ENCODE measurements around the gene TGFA.

Gene TGFA

DNA sequence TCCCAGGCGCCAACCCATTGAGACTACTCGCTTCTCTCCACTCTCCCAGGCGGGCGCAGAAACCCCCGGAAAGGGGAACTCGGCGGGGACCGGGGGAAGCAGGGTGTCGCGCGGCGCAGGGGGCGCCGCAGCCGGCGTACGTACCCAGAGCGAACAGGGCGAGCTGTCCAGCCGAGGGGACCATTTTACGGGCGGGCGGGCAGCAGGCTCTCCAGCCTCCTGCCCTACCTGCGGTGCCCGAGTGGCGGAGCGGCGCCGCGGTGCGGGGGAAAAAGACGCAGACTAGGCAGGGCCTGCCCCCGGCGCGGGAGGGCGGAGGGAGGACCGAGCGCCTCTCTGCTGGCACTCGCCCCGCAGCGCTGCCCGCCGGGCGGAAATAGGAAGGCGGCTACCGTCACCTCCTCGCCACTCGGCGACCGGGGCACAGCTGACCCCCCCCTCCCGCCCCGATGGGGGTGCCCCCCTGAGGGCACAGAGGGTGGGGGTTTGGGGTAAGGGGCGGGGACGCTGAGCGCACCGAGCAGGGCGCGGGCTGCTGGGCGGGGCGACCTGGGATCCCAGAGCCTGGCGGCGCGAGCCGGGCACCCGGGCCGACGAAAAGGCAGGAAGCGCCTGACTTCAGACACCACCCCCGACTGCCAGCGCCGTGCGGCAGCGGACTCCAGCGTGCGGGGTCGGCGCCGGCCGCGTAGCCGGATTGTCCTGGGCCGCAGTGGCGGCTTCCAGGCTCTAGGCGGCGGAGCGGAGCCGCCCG, at the start of gene TGFA:
Gene TGFA (minus strand): TSS at position 243 of the 754 bp plus-strand sequence. CDS start 59 bp downstream, at position 184.
- DNase-seq: no peak

DNA sequence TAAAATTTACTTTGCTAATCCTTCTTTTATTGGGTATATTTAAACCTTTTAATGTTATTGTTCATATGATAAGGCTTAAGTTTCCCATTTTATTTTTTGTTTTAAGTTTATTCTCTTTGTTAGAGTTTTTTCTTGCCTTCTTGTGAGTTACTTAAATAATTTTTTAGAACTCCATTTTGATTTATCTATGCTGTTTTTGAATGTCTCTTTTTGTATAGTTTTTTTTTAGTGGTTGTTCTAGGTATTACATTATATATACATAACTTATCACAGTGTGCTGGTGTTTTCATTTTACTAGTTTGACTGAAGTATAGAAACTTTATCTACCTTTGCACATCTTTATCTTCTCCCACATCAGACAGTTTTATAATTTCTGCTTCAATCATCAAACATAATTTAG, 49.4 kb upstream of the TGFA start:
- no peak for DNase-seq

DNA sequence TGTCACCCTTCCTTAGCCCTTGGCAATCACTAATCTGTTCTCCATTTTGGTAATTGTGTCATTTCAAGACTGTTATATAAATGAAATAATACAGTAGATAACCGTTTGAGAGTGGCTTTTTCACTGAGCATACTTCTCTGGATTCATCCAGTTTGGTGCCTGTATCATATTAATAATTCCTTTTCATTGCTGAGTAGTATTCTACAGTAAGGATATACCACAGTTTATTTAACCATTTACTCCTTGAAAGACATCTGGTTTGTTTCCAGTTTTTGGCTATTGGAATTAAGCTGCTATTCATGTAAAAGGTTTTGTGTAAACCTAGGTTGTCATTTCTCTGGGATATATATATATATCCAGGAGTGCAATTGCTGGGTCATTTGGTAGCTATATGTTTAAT, 44.6 kb upstream of the TGFA start:
- DNase-seq: no peak

DNA sequence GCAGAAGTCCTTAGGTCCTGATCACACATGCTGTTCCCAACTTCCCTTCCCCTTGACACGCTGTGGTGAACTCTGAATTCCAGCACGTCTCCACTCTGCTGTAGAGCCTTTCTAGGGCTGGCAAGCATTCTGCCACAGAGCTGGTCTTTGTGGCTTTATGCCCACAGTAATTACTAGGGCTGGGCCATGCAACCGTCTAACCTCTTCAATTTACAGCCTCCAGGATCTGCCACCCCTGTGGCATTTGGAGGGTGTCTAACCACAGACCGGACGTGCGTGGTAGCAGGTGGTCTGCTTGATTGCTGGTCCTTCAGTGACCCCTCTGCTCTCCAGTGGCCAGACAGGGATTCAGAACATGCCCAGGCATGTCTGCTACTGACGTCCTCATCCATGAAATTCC, 43.1 kb upstream of the TGFA start:
- no peak for DNase-seq

DNA sequence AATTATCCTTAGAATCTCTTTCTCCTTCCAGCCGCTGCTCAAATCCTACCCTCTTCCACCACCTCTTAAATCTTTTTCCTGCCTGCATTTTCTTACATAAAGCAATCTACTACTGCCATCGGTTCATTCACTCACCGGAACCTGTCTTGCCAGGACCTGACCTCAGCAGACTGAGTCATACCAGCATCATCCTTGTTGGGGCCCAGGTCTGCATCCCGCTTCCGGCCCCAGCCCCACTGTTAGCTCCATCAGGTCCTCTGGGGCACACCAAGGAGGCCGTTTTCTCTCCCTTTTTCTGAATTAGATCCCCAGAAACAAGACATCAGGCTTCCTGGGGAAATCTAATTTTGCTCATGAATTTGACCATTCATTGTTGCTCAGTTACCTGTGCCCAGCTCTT, 42.7 kb upstream of the TGFA start:
- DNase-seq: no peak

DNA sequence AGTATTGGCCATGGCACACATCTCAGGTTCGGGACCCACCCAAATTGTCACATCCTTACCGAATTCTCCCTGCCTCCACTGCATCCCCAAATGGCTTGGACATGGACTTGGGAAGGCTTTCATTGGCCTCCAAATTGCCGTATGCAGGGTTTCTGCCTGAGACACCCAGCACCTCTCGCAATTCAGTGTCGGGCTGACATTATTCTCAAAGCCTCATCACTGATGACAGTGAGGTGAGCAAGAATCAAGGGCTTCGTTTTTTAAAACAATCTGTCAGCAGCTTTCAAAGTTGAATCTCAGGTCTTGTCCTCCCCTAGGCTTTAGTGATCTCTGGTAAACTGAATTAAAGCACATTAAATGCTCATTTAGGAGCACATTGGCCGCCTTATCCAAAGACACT, 29.5 kb upstream of the TGFA start:
- DNase-seq: no peak

DNA sequence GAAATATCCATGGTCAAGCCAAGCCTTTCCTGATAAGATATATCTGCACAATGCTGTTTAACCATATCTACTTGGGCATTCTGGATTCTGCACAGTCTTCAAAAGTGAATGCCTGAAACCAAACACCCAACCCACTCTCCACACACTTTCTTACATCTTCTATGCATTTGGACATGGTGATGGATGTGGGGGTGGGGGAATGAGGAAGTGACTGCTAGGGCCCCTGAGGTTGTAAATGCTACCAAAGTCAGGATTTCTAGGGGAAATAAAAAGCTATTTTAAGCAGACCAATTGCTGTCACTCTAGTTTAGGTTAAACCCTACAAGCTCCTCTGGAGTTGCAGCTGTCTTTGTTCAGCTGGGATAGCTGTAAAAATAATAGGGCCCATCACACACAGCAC, 26.7 kb upstream of the TGFA start:
- DNase-seq: no peak

DNA sequence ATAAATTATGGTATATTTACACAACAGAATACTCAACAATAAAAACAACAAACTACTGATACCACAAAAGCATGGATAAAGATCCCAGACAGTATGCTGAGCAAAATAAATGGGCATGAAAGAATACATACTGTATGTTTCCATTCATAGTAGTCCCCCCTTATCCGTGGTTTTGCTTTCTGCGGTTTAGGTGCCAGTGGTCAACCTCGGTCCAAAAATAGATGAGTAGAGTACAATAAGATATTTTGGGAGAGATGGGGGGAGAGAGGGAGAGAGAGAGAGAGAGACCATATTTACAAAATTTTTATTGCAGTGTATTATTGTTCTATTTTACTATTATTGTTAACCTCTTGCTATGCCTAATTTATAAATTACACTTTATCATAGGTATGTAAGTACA, 21.0 kb upstream of the TGFA start:
- DNase-seq: no peak

DNA sequence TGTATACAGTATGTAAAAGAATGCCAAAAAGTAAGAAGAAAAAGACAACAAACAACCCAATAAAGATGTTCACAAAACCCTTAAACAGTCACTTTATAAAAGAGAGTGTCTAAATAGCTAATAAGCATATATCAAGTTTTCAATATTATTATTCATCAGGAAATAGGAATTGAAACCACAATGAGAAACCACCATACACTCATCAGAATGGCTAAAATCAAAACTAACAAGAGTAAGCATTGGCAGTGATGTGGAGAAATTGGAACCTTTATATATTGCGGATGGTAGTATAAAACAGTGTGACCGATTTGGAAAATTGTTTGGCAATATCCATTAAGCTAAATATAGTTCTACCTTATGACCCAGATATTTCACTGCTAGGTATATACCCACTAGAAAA, 20.5 kb upstream of the TGFA start:
- DNase-seq: no peak

DNA sequence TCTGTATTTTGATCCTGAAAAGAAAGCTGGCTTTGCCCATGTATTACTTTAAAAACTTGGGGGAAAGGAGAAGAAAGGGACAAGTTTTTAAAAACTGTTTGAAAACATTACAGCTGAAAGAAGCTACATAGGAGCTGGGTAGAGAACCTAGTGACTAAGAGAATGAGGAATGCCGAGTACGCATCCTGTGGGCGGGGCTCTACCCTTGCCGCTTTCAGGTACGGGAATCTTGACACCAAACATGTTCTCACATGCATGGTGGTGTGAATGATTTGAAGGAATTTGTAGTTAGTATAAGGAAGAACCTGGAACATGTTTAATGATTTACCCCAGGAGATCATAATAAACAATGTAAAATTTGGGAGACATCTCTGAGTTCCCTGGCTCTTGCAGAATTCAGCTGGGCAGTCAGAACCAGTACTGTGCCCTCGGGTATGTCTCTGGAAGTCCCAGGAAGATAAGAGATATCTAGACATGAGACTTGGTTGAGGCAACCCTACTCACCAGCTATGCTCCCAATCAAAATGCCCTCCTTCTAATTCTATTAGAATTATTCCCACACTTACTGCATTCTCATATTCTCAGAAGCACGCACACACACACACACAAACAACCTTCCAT, 16.5 kb upstream of the TGFA start:
- no peak for DNase-seq

DNA sequence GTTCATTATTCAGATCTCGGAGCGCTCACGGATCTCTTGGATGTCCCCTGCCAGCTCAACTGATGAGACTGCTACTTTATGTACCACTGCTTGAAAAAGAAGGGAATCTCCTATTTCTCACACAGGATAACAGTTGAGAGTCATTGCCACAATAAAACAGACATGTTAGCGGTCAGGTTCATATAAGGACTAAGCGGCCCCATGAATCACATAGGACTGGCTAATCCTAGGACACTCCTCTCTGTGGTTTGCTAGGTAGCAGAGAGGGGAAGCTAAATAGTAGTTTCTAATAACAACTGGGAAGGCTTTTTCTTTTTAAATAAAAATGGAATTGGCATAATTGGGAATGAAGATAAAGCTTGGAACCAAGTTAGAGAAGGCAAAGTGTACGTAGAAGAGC, 15.9 kb upstream of the TGFA start:
- no peak for DNase-seq

DNA sequence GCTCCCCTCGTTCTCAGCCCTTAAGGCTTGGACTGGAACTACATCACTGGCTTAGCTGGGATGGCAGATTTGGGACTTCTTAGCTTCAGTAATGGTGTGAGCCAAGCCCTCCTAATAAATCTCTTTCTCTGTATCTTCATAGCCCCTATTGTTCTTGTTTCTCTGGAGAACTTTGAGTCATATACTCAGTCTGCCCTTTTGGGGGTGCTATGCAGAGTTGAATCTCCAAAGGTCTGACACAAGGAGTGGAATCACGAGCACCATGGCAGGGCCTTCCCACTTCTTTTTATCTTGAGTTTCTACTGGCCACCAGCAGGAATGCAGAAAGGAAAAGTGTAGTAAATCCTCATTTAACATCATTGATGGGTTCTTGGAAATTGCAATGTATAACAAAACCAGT, 13.3 kb upstream of the TGFA start:
- DNase-seq: no peak

DNA sequence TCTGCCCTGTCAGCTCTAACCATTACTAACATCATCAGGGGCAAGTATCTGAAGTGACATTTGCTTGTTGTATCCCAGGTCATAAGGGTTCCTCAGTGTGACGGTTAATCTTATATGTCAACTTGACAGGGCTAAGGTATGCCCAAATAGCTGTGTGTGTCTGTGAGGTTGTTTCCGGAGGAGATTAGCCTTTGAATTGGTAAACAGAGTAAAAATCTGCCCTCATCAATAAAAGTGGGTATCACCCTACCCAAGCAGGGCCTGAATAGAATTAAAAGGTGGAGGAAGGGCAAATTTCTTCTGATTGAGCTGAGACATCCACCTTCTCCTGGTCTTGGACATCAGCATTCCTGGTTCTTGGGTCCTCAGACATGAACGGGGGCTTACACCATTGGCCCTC, 12.8 kb upstream of the TGFA start:
- DNase-seq: no peak

DNA sequence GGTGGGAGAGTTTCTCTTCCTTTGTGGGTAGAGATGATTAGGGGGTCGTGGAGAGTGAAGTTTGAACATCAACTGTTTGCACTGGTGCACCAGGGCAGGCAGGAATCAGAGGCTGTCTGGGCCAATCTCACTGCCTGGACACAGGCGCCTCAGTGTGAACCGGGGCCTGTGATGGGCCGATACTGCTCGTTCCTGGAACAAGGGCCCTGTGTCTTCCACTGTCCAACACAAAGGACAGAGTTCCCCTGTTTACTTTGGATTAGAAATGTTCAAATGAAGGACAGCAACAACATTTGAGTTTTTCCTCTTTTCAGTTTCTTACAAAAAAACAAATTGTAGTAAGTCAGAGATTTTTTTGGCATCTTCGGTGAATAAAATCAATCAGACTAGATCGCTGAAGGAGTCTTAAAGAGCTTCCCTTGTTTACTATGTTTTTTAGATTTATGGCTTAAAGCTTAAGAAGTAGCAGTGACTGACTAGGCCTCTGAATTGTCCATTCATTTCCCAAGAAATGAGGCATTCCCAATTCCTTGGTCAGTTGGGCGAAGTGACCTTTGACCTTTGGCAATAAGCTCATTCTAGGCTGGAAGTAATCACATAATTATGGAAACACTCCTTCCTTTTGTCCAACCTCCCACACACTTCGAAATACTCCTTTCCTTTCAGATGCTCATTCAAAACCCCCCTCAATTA, 11.6 kb upstream of the TGFA start:
- no peak for DNase-seq

DNA sequence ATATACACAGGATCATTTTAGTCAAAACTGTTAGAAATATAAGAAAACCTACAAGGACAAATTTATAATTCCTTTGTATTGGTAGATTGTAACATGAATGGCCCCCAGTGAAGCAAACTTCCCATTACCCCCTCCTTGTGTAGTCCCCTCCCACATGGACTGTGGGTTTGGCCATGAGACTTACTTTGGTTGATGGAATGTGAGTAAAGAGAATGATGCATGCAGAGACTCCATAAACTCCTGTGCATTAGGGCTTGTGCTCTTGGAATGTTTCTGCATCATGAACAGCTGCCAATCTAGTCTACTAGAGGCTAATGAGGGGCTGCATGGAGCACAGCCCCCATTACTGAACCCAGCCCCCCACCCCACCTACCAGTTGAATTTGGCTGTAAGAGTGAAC, 8.3 kb upstream of the TGFA start:
- no peak for DNase-seq

DNA sequence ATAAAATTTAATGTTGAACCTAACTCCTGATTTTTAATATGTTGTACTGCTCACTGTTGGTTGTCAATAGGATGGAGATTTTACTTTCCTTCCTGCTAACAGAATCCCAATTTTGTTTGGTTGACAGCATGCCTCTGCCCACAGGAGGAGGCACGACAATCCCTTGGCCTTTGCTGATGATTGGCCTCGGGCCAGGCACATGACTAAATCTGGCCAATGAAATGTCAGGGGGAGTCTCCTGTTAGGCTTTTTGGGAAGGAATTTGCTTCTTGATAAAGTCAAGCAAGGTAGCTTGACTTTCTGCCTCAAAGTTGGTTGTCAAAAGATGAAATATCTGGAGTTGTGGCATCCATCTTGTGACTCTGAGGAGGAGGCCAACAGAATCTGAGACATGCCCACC, 6.8 kb upstream of the TGFA start:
- DNase-seq: no peak

DNA sequence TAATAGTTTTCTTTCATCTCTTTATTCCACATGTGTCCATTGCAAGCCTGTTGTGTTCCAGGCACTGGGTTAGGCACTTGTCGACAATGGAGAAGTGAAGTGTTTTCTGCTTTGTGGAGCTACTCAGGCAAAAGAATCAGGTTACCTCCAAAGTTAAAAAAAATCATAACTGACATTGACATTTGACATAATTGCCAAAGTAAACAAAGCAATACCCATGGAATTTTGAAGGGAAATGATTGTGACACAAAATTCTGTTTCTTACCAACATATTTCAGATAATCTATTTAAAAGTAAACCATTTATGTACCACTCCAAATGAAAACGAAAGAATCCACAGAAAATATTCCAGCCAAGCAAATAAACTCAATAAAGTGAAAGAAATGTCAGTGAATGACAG, 6.4 kb upstream of the TGFA start:
- DNase-seq: no peak

DNA sequence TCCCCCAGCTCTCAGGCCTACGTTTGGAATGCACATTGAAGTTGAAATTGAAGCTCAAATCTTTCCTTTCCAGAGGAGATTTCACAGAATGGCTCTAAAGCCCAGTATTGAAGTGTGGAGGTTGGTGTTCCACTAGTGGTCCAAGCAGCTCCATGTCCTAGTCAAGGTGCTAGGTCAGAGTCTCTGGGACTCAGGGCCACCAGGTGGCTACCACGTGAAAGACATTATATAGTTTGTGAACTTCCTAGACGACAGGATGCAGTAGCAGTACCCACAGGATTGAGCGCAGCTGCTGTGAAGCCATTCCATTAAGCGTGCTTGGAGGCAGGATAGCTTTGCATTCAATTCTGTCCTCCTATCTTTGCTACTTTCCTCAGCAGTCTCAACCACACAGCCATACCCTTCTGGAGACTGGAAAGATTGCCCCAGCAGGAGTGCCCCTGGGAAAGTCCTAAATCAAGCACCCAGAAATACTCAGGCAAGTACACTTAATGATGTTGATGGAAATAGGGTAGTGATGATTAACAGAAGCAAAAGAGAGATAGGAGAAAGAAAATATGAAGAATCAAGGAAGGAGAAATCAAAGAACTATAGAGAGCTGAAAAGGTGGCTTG, 4.7 kb upstream of the TGFA start:
- DNase-seq: no peak

DNA sequence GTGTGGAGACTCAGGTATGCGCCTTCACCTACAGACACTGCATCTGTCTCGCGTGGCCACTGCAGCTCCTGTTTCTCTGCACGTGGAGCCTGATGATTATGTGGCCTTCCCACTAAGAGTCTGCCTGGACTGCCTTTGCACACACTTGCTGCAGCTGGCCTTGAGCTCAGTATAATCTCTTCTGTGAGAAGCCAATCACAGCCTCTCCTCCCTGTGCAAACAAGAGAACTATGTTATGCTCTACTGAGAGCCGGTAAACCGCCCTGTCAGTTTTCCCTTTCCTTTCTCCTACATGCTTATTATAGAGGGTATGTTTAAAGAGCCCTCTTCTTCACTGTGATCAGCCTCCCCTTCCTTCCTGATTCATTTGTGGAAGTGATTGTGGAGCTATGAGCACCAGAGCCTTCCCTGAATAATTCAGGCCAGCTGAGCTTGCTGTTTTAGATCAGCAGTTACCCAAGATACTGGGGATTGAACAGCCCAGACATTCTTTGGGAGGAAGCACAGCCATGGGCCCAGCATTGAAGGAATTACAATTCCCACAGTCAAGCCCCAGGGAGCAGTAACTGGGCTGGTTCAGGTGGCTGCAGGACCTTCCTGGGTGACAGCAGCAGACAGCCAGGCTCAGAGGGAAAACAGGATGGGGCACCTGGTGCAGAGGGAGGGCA, 3.7 kb upstream of the TGFA start:
- no peak for DNase-seq

DNA sequence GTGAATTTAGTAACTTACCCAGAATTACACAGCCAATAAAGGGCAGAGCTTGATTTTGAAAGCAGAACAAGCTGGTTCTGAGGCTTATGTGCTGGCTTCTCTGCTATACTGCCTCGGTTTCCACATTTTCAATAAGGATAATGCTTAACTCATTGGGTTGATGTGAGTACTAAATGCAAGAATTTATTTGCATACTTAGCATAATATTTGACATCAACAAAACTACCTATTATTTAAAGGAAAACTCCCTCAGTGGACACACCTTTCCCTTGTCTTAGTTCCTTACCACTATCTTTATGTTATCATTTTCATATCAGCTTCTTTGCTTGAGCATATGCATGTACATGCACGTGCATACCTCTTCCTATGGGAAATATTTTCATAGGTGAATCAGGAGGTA, 3.0 kb upstream of the TGFA start:
- no peak for DNase-seq

DNA sequence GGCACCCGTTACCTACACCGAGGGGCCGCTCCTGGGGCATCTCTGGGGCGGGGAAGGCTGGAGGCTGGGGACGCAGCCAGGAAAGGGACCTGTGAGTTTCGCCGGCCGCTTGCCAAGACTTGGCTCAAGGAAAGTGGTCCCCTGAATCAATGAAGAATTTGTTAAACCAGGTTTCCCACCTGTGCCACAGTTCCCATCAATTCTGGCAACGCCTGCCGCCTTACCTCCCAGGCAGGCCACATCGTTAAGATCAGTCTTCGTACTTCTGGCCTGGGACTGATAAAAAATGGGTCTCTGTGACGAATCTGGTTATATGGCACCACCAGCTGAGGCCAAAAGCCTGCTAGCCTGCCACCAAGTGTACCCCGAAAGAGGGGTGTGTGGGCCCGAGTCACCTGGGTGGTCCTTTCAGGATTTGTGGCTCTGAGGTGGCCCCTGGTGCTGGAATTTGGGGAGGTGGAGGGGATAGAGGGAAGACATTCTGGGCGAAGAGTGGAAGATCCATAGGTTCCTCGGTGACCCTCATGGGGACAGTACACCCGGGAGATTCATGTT, 789 bp upstream of the TGFA start:
- no peak for DNase-seq

DNA sequence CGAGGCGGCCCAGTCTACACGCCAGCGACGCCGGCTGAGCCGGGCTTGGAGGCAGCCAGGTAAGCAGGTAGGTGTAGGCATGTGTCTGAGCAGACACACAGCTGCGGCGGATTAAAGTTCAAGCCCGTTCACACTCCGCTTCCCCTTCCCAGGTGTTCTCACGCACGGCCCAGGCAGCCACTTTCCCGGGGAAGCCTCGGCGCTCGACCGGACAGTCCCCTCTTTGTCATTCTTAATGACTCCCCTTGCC, 367 bp downstream of the TGFA start:
- DNase-seq: no peak
